Measurements from ENCODE around the gene ST6GALNAC1.
"Not testable (repeated sequence)": the region's sequence is repeated elsewhere in the genome, so short reads cannot be mapped to it uniquely, and the experiment has no call there.

ST6GALNAC1 gene

GRCh38 chr17:76611080-76611749 lies 32.3 kb downstream of the ST6GALNAC1 start:
- not testable (repeated sequence) for FAIRE-seq

GRCh38 chr17:76606685-76607084 lies 36.9 kb downstream of the ST6GALNAC1 start:
- not testable (repeated sequence) for FAIRE-seq

GRCh38 chr17:76601065-76601464 lies 42.5 kb downstream of the ST6GALNAC1 start:
- no peak for FAIRE-seq

GRCh38 chr17:76599694-76600460 lies 43.7 kb downstream of the ST6GALNAC1 start:
- no peak for FAIRE-seq

- FAIRE-seq = no peak
Measured at GRCh38 chr17:76598004-76598439, 45.5 kb downstream of the ST6GALNAC1 start.

- no peak for FAIRE-seq
Measured at GRCh38 chr17:76597156-76598003, 46.2 kb downstream of the ST6GALNAC1 start.

GRCh38 chr17:76594690-76595089 lies 48.9 kb downstream of the ST6GALNAC1 start:
- FAIRE-seq = no peak

- no peak for FAIRE-seq
Measured at GRCh38 chr17:76593959-76594358, 49.6 kb downstream of the ST6GALNAC1 start.

GRCh38 chr17:76593384-76593826 lies 50.2 kb downstream of the ST6GALNAC1 start:
- no peak for FAIRE-seq

GRCh38 chr17:76588182-76588581 lies 55.4 kb downstream of the ST6GALNAC1 start:
- FAIRE-seq = no peak

- no peak for FAIRE-seq
Measured at GRCh38 chr17:76586741-76587487, 56.6 kb downstream of the ST6GALNAC1 start.

- FAIRE-seq = no peak
Measured at GRCh38 chr17:76585649-76586593, 57.6 kb downstream of the ST6GALNAC1 start, which contains the start of gene ST6GALNAC2. Gene ST6GALNAC2, minus strand, starts transcription at chr17:76585860. Its CDS starts 52 bp downstream, at chr17:76585808.

- no peak for FAIRE-seq
Measured at GRCh38 chr17:76585033-76585648, 58.4 kb downstream of the ST6GALNAC1 start.

- no peak for FAIRE-seq
Measured at GRCh38 chr17:76584427-76585032, 59.0 kb downstream of the ST6GALNAC1 start.

GRCh38 chr17:76582660-76583059 lies 60.9 kb downstream of the ST6GALNAC1 start:
- FAIRE-seq = no peak

GRCh38 chr17:76581515-76581914 lies 62.0 kb downstream of the ST6GALNAC1 start:
- no peak for FAIRE-seq

- no peak for FAIRE-seq
Measured at GRCh38 chr17:76579281-76579680, 64.3 kb downstream of the ST6GALNAC1 start.

GRCh38 chr17:76578376-76578775 lies 65.2 kb downstream of the ST6GALNAC1 start:
- no peak for FAIRE-seq

GRCh38 chr17:76577876-76578275 lies 65.7 kb downstream of the ST6GALNAC1 start:
- no peak for FAIRE-seq

- no peak for FAIRE-seq
Measured at GRCh38 chr17:76576189-76576588, 67.4 kb downstream of the ST6GALNAC1 start.

Measured in colon (tissue), 2 donors.